Lower leg skin (tissue), 3 donors: ENCODE measurements around the gene STX18.

Source experiments
- CTCF ChIP-seq, 3 donors: fragments of 450-650 bp; IDR thresholded peaks; one replicate each; pipeline ENCODE4 v1.5.1; 2016; ENCODE audit warnings: antibody characterized with exemption in 3 of 3, mild to moderate bottlenecking in 3 of 3, moderate library complexity in 2 of 3
- POLR2A ChIP-seq, 2 donors: fragments of 450-650 bp; IDR thresholded peaks; one replicate each; pipeline ENCODE4 v1.6.1; 2016 to 2017; ENCODE audit warnings: antibody characterized with exemption in 2 of 2, mild to moderate bottlenecking in 1 of 2, moderate library complexity in 1 of 2

GRCh38 chr4:4590546-4590945 is 48.7 kb upstream of the STX18 start:
- TF ChIP-seq CTCF (IDR thresholded peaks at IDR 0.05) (no peak), POLR2A (IDR thresholded peaks at IDR 0.05) (no peak)
